ENCODE results near the gene BRPF3.

The BRPF3 gene

DNA sequence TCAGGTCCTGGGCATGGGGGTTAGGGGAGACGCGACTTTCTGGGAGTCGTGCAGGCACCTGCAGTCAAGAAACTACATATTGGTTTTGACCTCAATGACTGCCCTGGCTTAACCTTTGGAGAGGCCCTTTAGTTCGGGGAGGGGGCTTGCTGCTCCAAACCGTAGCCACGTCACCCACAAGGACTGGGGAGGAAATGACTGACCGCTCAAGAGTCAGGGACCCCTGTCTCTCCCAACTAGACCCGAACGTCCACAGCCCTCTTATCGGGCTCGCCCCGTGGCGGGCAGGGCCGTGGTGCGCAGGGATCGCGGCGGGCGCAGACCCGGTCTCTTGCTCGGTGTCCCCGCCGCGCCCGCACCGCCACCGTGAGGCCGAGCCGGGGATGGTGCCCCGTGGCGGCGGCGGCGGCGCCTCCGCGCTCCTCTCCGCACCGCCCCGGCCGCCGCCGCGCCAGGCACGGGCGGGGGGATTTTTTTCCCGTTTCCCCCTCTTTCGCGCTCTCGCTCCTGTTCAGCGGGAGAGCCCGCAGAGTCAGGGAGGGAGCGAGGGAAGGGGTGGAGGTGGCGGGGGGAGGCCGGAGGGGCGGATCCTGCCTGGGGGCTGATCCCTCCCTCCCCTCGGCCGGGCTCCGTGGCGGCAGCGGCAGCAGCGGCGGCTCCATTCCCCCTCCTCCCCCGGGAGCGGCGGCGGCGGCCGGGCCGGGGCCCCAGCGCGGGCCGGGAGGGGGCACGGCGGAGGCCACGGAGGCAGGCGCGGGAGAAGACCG, at the start of gene BRPF3:
Gene BRPF3 (plus strand): TSS at position 632 of the 767 bp plus-strand sequence. CDS start 3,579 bp downstream, outside the sequence.
- DNase-seq (ENCODE audit: low read depth), result peak; percentile 37

DNA sequence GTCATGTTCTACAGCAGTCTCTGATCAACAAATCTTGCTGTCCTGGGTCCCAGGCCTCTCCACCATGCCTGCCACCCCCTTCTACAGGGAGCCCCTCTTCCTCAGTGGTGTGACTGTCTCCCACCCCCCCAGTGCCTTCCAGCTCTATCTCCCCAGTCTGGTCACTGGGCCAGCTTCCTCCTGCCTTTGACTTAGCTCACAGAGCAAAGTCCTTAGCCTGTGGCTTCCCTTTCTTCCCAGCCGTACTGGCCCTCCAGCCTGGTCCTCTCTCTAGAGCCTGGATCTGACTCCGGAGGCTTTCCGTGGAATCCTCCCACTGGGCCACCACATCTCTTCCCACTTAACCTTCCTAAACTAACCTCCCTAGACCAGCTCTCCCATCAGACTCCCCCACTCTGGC, 49.2 kb upstream of the BRPF3 start:
- DNase-seq (ENCODE audit: low read depth), result no peak

DNA sequence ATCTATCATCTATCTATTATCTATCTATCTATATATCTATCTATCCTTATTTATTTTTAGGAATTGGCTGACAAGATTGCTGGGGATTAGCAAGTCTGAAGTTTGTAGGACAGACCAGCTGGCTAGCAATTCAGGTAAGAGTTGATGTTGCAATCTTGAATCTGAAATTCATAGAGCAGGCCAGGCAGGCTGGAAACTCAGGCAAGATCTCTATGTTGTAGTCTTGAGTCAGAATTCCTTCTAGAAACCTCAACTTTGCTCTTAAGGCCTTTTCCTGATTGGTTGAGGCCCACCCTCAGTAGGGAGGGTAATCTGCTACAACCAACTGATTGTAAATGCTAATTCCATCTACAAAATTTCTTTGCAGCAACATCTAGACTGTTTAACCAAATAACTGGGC, 47.1 kb upstream of the BRPF3 start:
- no peak for DNase-seq (ENCODE audit: low read depth)

DNA sequence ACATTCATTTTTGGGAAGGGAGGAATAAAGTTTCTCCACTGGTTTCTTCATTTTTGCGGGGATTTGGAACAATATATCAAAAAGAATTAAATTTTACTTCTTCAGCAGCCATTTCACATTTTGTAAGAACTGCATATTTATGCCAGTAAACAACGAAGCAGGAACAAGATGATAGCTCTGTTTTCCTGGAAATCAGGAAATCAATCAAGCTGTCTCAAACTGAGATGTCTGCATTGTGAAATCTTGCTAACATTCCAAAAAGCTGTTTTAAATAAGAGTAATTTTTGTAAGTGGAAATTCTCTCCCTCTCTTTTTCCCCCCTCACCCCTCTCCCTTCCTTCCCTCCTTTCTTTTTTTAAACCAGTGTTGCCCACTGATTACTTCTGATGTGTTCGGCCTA, 46.3 kb upstream of the BRPF3 start:
- no peak for DNase-seq (ENCODE audit: low read depth)

DNA sequence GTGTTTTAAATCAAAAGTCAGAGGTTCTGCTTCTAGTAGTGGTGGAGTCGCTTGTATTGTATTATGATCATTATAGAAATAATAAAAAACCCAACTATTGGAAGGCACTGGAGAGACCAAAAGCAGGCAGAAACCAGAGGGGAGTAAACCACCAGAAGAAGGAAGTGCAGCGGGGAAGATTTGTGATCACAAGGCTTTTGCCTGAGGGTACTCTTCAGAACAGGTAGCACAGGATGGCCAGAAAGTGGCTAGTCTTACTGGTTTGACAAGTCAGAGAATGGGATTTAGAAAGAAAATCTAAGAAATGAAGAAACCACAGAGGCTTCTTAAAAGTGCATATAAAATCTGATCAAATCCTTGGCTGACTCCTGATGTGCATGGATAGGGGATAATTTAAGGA, 42.3 kb upstream of the BRPF3 start:
- DNase-seq (ENCODE audit: low read depth), result no peak

DNA sequence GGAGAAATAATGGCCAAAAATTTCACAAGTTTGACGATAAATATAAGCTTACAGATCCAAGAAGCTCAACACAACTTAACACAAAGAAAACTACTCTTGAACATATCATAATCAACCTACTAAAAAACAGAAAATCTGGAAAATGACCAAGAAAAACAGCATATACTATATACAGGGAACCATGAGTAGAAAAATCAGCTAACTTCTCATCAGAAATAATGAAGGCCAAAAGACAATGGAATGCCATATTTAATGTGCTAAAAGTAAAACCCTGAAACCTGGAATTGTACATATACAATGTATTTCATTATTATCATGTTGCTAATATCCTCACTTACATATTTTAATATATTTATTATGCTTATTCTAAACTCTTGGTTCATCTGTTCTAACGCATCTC, 40.9 kb upstream of the BRPF3 start:
- DNase-seq (ENCODE audit: low read depth), result no peak

DNA sequence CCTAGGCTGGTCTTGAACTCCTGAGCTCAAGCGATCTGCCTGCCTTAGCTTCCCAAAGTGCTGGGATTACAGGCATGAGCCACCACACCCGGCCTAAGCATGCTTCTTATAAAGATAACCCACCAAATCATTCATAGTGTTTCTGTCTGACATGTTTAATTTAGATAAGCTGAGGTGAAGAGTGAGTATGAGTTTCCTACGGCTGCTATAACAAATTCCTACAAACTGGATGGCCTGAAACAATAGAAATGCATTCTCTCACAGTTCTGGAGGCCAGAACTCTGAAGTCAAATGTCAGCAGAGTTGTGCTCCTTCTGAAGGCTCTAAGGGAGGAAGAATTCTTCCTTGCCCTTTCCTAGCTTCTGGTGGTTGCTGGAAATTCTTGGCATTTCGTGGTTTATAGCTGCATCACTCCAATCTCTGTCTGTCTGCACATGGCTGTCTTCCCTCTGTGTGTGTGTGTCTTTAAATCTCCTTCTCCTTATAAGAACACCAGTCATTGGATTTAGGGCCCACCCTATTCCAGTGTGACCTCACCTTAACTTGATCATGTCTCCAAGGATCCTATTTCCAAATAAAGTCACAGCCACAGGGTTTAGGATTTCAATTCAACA, 36.3 kb upstream of the BRPF3 start:
- no peak for DNase-seq (ENCODE audit: low read depth)

DNA sequence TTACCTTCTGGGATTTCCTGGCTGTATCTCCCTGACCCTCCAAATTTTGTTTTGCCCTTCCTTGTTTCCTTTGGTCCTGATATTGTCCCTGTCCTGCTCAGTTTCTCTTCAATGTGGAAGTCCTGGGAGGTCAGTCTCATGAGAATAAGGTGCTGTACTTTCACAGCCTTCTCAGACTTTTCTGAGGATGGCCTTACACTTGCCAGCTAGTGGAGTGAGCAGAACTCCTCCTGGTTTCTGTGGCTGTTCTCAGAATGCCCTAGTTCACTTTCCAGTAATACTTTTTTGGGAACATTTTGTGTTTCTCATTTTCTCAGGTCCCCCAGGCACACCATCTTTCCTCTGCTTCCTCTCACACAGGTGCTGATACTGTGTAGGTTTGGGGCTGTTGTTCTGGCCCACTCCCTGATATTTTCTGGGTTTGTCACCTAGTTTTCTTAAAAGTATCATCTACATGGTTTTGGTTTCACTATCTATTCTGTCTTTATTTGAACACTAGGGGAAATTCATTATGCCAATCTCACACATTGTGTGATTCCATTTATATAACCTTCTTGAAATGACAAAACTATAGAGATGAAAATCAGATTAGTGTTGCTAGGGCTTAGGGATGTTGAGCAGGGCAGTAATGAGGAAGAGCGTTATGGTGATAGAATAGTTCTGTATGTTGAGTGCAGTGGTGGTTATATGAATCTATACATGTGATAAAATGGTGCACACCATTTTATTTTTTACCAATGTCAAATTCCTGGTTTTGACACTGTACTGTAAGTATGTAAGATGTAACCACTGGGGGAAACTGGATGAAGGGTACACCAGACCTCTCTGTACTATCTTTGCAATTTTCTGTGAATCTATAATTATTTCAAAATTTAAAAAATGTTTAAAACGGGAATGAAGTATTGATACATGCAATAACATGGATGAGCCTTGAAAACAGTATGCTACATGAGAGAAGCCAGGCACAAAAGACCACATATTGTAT, 27.2 kb upstream of the BRPF3 start:
- DNase-seq (ENCODE audit: low read depth), result no peak

DNA sequence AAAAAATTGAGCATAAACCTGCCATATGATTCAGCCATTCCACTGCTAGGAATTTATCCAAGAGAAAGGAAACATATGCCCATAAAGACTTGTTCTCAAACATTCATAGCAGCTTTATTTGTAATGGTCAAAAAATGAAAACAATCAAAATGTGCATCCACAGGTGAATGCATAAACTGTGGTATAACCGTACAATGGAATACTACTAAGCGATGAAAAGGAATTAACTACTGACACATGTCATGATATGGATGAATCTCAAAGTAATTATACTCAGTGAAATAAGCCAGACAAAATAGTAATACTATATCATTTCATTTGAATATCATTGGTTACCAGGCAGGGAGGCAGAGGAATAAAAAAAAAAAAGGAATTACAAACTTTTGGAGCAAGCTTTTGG, 25.8 kb upstream of the BRPF3 start:
- no peak for DNase-seq (ENCODE audit: low read depth)

DNA sequence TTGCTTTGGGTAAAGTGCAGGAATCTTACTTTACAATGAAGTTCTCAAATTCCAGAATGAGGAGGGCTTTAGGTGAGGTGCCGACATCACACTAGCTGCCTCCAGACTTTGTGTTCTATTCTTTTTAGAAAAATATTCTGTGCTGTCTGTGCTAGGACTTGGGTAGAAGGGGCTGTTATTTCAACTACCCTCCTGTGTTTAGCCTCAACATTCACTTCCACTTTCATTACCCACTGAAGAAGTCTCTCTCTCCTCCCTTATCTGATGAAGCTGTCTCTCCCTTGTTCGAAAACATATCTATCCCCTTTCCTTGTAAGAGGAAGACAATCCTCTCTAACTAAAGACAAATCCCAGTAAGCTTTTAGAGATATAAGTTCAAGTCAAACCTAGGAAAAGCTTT, 25.0 kb upstream of the BRPF3 start:
- DNase-seq (ENCODE audit: low read depth), result no peak

DNA sequence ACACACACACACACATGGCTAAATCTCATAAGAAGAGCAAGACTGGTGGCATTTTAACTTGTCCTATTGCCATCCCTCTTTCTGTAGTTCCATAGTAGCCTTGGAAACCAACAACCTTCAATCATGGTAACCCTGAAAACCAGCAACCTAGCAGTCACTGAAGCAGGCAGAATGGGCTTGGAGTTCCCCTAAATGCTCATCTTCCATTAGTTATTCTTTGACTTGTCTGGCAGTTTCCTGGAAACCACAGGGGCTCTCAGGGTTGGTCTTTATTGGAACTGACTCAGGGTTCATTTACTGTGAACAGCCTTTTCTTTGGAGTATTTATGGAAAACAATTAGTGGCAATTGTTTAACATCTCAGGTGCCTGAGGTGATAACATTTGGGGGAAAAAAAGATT, 19.4 kb upstream of the BRPF3 start:
- no peak for DNase-seq (ENCODE audit: low read depth)

DNA sequence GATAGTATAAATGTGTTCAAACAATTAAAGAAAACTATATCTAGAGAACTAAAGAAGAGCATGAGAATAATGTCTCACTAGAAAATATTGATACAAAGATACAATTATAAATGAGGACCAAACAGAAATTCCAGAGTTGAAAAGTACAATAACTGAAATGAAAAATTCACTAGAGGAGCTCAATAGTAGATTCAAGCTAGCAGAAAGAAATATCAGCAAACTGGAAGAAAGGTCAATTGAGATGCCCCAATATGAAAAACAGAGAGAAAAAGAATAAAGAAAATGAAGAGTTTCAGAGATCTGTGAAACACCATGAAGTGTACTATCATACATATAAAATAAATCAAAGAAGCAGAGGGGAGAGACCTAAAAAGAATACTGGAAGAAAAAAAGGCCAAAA, 18.0 kb upstream of the BRPF3 start:
- DNase-seq (ENCODE audit: low read depth), result no peak

DNA sequence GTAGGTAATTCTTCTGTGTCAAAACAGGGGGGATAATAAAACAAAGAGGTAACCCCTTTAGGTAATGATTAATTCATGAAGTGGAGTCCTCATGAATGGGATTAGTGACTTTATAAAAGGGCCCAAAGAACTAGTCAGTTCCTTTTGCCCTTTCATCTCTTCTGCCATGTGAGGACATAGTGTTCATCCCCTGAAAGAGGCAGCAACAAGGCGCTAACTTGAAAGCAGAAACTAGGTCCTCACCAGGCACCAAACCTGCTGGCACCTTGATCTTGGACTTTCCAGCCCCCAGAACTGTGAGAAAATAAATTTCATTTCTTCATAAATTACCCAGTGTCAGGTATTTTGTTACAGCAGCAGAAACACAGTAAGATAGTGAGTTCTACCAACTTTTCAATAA, 16.4 kb upstream of the BRPF3 start:
- no peak for DNase-seq (ENCODE audit: low read depth)

DNA sequence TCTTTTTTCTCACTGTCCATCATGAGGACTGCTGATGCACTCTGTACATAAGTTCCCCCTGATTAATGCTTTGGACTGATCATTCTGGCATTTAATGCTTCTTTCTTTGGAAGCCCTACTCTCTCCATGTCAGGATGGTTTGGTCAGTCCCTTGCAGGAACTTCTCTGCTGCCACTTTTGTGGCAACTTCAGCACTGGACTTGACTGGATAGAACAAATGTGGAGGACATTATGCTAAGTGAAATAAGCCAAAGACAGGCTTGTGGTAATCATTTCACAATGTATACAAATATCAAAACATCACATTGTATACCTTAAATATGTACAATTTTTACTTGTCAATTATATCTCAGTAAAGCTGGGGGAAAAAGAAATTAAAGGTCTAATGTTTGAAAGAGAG, 12.2 kb upstream of the BRPF3 start:
- no peak for DNase-seq (ENCODE audit: low read depth)

DNA sequence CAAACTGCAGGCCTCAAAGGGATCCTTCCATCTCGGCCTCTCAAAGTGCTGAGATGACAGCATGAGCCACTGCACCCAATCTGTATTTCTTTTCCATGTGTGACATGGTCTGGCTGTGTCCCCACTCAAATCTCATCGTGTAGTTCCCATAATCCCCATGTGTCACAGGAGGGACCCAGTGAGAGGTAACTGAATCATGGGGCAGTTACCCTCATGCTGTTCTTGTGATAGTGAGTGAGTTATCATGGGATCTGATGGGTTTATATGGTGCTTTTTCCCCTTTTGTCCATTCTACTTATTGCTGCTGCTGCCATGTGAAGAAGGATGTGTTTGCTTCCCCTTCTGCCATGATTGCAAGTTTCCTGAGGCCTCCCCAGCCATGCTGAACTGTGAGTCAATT, 10.3 kb upstream of the BRPF3 start:
- no peak for DNase-seq (ENCODE audit: low read depth)

DNA sequence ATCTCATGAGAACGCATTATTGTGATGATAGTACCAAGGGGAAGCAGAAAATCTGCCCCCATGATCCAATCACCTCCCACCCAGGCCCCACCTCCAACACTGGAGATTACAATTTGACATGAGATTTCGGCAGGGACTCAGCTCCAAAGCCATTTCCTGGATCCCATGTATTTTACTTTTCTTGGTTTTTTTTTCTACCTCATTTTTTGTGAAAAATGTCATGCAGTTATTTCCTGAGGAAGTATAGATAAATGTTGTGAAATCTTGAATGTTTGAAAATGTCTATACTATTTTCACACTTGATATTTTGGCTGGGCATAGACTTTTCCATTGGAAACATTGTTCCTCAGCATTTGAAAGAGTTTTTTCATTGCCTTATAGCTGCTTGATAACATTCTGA, 9.1 kb upstream of the BRPF3 start:
- DNase-seq (ENCODE audit: low read depth), result no peak

DNA sequence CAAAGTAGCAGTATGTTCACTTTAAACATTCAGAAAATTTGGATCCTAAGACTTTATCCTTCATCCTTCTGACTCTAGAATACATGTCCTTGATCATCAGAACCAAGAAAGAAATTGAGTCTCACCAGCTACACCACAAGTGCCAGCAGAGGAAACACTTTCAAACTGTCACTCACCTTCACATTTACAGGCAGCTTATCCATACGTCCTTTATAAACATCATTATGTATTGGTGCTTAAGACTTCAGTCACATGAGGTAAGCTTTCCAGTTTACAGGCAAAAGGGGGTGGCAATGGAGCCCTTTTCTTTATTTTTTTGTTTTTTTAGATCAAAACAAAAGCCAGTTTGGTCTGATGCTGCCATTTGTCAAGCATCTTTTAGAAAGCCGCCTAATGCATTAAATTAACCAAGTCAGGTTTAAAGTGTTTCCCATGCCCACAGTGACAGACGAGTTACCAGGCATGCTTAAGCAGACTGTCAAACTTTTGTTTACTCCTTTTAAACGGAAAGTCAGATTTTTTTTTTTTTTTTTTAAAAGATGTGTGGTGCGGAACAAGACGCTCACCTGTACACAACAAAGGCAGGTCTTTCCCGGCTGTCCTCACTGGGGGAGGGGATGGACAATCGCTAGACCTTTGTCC, 952 bp upstream of the BRPF3 start:
- no peak for DNase-seq (ENCODE audit: low read depth)

DNA sequence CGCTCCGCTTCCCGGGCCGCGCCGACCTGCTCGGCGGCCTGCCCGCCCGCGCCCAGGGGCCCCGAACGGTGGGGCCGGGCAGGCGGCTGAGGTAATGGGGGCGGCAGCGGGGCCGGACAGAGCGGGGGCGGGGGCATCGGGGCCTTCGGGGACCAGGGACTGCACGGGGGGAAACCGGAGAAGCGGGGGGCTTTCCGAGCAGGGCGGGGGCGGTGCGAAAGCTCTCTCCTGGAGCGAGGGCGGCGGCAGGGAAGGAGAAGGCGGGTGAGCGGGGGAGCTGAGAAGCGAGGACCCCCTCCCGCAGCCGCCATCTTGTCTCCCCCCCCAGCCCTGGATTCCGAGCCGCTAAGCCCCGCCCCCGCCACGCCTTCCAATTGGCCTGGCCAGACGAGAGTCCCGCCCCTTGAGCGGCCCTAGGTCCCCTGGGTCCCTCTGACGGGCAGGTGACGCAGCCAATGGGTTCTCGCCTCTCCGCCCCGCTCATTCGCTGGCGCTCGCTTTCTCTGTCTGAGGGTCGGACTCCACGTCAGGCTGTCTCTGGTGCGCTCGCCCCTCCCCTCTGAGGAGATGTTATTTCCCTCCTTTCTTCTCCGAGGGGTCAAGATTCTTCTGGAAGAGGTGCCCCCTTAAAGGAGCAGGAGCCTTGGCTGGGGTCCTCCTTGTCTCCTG, 470 bp downstream of the BRPF3 start:
- peak; percentile 93 for DNase-seq (ENCODE audit: low read depth)

DNA sequence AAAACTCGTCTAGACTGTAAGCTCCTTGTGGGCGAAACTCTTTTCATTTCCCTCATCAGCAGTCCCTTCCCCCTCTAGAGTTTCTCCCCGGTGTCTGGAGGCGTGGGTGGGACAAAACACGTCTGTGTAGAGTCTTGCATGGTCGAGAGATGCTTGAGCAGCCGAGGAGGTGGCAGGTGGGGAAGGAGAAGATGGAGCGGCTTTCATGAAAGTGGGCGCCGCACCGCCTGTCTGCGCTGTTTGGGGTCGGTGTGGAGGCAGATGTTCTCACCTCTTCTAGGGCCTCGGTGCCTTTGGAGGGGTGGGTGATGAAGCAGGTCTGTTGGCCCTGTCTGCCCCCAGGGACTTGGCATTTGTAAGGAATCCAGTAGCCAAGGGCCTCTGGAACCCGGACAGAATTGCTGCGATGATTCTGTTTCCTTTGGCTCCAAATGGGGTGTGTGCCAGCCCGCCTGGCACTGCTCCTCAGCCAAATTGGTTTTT, 1.2 kb downstream of the BRPF3 start:
- no peak for DNase-seq (ENCODE audit: low read depth)

DNA sequence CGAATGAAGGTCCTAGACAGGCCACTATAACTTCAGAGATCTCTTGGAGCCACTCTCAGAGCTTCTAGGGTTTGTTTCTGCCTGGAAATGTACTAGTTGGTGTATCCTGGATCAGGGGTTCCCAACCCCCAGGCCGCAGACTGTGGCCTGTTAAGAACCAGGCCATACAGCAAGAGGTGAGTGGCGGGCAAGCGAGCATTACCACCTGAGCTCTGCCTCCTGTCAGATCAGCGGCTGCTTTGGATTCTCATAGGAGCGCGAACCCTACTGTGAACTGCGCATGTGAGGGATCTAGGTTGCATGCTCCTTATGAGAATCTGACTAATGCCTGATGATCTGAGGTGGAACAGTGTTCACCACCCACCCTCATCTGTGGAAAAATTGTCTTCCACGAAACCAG, 2.4 kb downstream of the BRPF3 start:
- no peak for DNase-seq (ENCODE audit: low read depth)

DNA sequence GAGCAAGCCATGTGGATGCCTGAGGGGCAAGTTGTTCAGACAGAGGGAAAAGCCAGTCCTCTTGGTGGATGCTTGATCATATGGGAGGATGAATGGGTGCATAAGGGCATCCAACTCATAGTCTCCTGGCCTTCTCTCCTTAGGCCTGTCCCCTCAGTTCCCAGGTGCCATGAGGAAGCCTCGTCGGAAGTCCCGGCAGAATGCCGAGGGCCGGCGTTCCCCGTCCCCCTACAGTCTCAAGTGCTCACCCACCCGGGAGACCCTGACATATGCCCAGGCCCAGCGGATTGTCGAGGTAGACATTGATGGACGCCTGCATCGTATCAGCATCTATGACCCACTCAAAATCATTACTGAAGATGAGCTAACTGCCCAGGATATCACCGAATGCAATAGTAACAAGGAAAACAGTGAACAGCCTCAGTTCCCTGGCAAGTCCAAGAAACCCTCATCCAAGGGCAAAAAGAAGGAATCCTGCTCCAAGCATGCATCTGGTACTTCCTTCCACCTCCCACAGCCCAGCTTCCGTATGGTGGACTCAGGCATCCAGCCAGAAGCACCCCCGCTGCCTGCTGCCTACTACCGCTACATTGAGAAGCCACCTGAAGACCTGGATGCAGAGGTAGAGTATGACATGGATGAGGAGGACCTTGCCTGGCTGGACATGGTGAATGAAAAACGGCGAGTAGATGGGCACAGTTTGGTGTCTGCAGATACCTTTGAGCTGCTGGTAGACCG, 3.8 kb downstream of the BRPF3 start:
- DNase-seq (ENCODE audit: low read depth), result no peak
